ENCODE measurements around the gene GRID2. TPM values are rescaled to one million over a fixed set of nuclear protein-coding genes. Genes with fewer than 3 reads are reported as not detected.

The GRID2 gene
- total and polyA plus RNA-seq, 9 of the 15 experiments (the other 6 are each of a cell fraction or from before 2014, with no cell fraction given) = 0.04 TPM; not detected in 7

DNA sequence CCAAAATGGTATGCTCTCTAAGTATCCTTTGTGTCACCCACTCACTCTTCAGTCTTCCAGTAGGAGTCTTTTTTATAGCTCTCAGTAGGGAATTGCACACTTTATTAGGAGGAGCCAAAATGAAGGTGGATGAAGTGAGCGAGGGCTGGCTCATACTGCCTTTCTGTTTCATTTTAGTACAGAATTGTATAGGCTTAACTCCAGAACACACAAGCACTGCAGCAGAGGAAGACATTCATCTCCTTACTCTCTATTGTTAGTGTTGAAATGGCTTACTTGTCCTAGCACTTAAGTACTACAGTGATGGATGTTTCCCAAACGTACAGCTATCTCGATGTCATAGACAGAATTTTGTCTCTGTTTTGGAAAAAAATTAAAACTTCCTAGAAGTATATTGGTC, 1197.5 kb downstream of the GRID2 start:
- no peaks in the 10 kb centered on the region for H3K9me3 ChIP-seq (replicated peaks; ENCODE audit: control insufficient read depth, insufficient read depth, low read depth, low read length)
- no peak overlapping the region for H3K4me3 ChIP-seq
- no peaks in the 10 kb centered on the region for H3K4me1 ChIP-seq (replicated peaks in 1 of 2; ENCODE audit: control insufficient read depth in 2 of 2, insufficient read depth in 2 of 2, low read length in 2 of 2)
- in situ Hi-C loops (cut with MboI) (no loop called here), intact Hi-C loops (cut with micrococcal nuclease) (no loop called here)
- DNase-seq (ENCODE audit: extremely low read depth in 1 of 4, low spot score in 3 of 4) = no peak
- no peaks in the 10 kb centered on the region for H3K36me3 ChIP-seq (ENCODE audit: control insufficient read depth, insufficient read depth, low read length)
- TF ChIP-seq ZNF780A (CRISPR knock-in tag; IDR thresholded peaks at IDR 0.05) (no peak), SLC30A9 (CRISPR knock-in tag; IDR thresholded peaks at IDR 0.05) (no peak)
- ATAC-seq = no peak
- H3K4me2 ChIP-seq (ENCODE audit: insufficient read depth, low read length) = no peak overlapping the region
- no peak overlapping the region for H3K9ac ChIP-seq (ENCODE audit: insufficient read depth in 1 of 2, low read depth in 2 of 2, low read length in 2 of 2)
- H3K27me3 ChIP-seq (ENCODE audit: control insufficient read depth in 2 of 2, insufficient read depth in 2 of 2, low read length in 2 of 2) = no peaks in the 10 kb centered on the region
- no peak overlapping the region for H3K27ac ChIP-seq (ENCODE audit: extremely low read depth, low read depth, low read length)
- H4K20me1 ChIP-seq (replicated peaks; ENCODE audit: control insufficient read depth, insufficient read depth, low read length) = no peaks in the 10 kb centered on the region
- ChIA-PET POLR2A (no interaction called here), CTCF (ENCODE audit: low intra/inter-chr PET ratio) (no interaction called here)
- no peak overlapping the region for H2AFZ ChIP-seq (ENCODE audit: low read depth, low read length)
- 4% methylated on average over 3 of the region's 3 CpGs for WGBS (ENCODE audit: insufficient coverage, low coverage, missing lambda C conversion rate)
- no peaks in the 10 kb centered on the region for H3K79me2 ChIP-seq (ENCODE audit: control insufficient read depth, insufficient read depth, low read length)
- no TSS peak for BruUV-seq (replicated peaks)
- no peak for FAIRE-seq
- no peaks in the 10 kb centered on the region for H3K9me1 ChIP-seq (ENCODE audit: control insufficient read depth, insufficient read depth, low read length)

DNA sequence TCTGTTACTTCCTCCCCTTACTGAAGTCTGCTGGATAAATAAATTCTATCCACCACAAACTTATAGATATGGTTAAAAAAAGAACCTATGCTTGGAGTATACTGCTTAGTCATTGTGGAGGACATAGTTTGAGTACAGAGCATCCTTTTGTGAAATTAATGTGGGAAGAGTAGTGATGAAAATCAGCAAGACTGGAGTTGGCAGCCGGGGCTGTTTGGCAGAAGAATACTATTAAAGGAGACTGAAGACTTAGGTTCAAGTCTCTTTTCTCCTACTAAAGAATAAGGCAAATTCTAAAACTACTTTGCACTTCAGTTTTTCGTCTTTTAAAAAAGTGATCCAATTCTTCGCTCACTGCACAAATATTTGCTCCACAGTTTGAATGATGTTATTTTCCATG, 1198.2 kb downstream of the GRID2 start:
- ATAC-seq (no peak), FAIRE-seq (no peak), DNase-seq (ENCODE audit: extremely low read depth in 1 of 4, low spot score in 3 of 4) (no peak)
- Histone ChIP-seq H3K4me1 (replicated peaks in 1 of 2; ENCODE audit: control insufficient read depth in 2 of 2, insufficient read depth in 2 of 2, low read length in 2 of 2) (no peaks in the 10 kb centered on the region), H3K27me3 (ENCODE audit: control insufficient read depth in 2 of 2, insufficient read depth in 2 of 2, low read length in 2 of 2) (no peaks in the 10 kb centered on the region), H3K9ac (ENCODE audit: insufficient read depth in 1 of 2, low read depth in 2 of 2, low read length in 2 of 2) (no peak overlapping the region), H3K4me2 (ENCODE audit: insufficient read depth, low read length) (no peak overlapping the region), H3K4me3 (no peak overlapping the region), H3K79me2 (ENCODE audit: control insufficient read depth, insufficient read depth, low read length) (no peaks in the 10 kb centered on the region), H4K20me1 (replicated peaks; ENCODE audit: control insufficient read depth, insufficient read depth, low read length) (no peaks in the 10 kb centered on the region), H3K36me3 (ENCODE audit: control insufficient read depth, insufficient read depth, low read length) (no peaks in the 10 kb centered on the region), H3K9me1 (ENCODE audit: control insufficient read depth, insufficient read depth, low read length) (no peaks in the 10 kb centered on the region), H2AFZ (ENCODE audit: low read depth, low read length) (no peak overlapping the region), H3K27ac (ENCODE audit: extremely low read depth, low read depth, low read length) (no peak overlapping the region), H3K9me3 (replicated peaks; ENCODE audit: control insufficient read depth, insufficient read depth, low read depth, low read length) (no peaks in the 10 kb centered on the region)
- intact Hi-C loops (cut with micrococcal nuclease) (no loop called here), in situ Hi-C loops (cut with MboI) (no loop called here)
- ChIA-PET POLR2A (no interaction called here), CTCF (ENCODE audit: low intra/inter-chr PET ratio) (no interaction called here)
- BruUV-seq (replicated peaks) = no TSS peak
- 2% methylated on average over 3 of the region's 3 CpGs for WGBS (ENCODE audit: insufficient coverage, low coverage, missing lambda C conversion rate)
- TF ChIP-seq TEAD1 (CRISPR knock-in tag; IDR thresholded peaks at IDR 0.05) (no peak), CHCHD3 (CRISPR knock-in tag; IDR thresholded peaks at IDR 0.05) (no peak), KLF10 (CRISPR knock-in tag; IDR thresholded peaks at IDR 0.05) (no peak), CCNT2 (IDR thresholded peaks at IDR 0.05; ENCODE audit: borderline replicate concordance, extremely low read depth, insufficient read length, low read depth, low read length) (no peak), SREBF2 (CRISPR knock-in tag; IDR thresholded peaks at IDR 0.05) (no peak), BRCA1 (IDR thresholded peaks at IDR 0.05) (no peak), BRCA1 (CRISPR knock-in tag; IDR thresholded peaks at IDR 0.05) (no peak), SRSF3 (IDR thresholded peaks at IDR 0.05; ENCODE audit: insufficient read depth, low read length) (no peak), DMBX1 (CRISPR knock-in tag; IDR thresholded peaks at IDR 0.05; ENCODE audit: borderline replicate concordance) (no peak)
- TF ChIP-seq, protein P1, sequence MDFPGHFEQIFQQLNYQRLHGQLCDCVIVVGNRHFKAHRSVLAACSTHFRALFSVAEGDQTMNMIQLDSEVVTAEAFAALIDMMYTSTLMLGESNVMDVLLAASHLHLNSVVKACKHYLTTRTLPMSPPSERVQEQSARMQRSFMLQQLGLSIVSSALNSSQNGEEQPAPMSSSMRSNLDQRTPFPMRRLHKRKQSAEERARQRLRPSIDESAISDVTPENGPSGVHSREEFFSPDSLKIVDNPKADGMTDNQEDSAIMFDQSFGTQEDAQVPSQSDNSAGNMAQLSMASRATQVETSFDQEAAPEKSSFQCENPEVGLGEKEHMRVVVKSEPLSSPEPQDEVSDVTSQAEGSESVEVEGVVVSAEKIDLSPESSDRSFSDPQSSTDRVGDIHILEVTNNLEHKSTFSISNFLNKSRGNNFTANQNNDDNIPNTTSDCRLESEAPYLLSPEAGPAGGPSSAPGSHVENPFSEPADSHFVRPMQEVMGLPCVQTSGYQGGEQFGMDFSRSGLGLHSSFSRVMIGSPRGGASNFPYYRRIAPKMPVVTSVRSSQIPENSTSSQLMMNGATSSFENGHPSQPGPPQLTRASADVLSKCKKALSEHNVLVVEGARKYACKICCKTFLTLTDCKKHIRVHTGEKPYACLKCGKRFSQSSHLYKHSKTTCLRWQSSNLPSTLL (IDR thresholded peaks at IDR 0.05) = no peak
- TF ChIP-seq, protein P2, sequence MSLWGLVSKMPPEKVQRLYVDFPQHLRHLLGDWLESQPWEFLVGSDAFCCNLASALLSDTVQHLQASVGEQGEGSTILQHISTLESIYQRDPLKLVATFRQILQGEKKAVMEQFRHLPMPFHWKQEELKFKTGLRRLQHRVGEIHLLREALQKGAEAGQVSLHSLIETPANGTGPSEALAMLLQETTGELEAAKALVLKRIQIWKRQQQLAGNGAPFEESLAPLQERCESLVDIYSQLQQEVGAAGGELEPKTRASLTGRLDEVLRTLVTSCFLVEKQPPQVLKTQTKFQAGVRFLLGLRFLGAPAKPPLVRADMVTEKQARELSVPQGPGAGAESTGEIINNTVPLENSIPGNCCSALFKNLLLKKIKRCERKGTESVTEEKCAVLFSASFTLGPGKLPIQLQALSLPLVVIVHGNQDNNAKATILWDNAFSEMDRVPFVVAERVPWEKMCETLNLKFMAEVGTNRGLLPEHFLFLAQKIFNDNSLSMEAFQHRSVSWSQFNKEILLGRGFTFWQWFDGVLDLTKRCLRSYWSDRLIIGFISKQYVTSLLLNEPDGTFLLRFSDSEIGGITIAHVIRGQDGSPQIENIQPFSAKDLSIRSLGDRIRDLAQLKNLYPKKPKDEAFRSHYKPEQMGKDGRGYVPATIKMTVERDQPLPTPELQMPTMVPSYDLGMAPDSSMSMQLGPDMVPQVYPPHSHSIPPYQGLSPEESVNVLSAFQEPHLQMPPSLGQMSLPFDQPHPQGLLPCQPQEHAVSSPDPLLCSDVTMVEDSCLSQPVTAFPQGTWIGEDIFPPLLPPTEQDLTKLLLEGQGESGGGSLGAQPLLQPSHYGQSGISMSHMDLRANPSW (CRISPR knock-in tag; IDR thresholded peaks at IDR 0.05) = no peak
